Calu3 (cell line): ENCODE data around the gene VOPP1. TPM values are rescaled to one million over a fixed set of nuclear protein-coding genes. Genes with fewer than 3 reads are reported as not detected.

Experiments used
- BruUV-seq: library from RNA; stranded (reverse); fragments of 400-500 nt; replicated peaks from 2 replicates; lab custom pipeline; 2021; lab: Mats Ljungman, UMichigan
- CTCF ChIA-PET: fragments of 300-600 bp; sonication (Branson Sonifier 250); formaldehyde crosslinking; loops from one replicate; lab custom pipeline; 2022; ENCODE audit warnings: antibody characterized with exemption; lab: Charles Lee
- DNase-seq: peaks from one replicate; pipeline ENCODE4 v3.0.0; 2022
- H3K27ac Mint-ChIP-seq: one replicate; pipeline ENCODE4 v1.8.0; 2022; ENCODE audit warnings: mixed read lengths; ENCODE audit not compliant: unreplicated experiment
- H3K27me3 Mint-ChIP-seq: one replicate; pipeline ENCODE4 v1.8.0; 2022; ENCODE audit warnings: mixed read lengths; ENCODE audit not compliant: unreplicated experiment
- H3K36me3 Mint-ChIP-seq: one replicate; pipeline ENCODE4 v1.8.0; 2022; ENCODE audit warnings: mild to moderate bottlenecking, moderate library complexity, mixed read lengths; ENCODE audit not compliant: insufficient read depth, unreplicated experiment
- H3K4me1 Mint-ChIP-seq: one replicate; pipeline ENCODE4 v1.8.0; 2022; ENCODE audit warnings: mild to moderate bottlenecking, low read depth, mixed read lengths; ENCODE audit not compliant: unreplicated experiment
- H3K4me3 Mint-ChIP-seq: one replicate; pipeline ENCODE4 v1.8.0; 2022; ENCODE audit warnings: mild to moderate bottlenecking, low read depth, moderate library complexity, mixed read lengths; ENCODE audit not compliant: unreplicated experiment
- H3K9me3 Mint-ChIP-seq: one replicate; pipeline ENCODE4 v1.8.0; 2022; ENCODE audit warnings: low read depth, mixed read lengths; ENCODE audit not compliant: unreplicated experiment
- intact Hi-C: fragments of 100-400 bp; cut with micrococcal nuclease; formaldehyde crosslinking; loops from one replicate; pipeline ENCODE4 v1.10.0; 2022; ENCODE audit not compliant: unreplicated experiment
- total RNA-seq: library from RNA; stranded (reverse); gene quantifications from 2 replicates; pipeline ENCODE4 v1.2.3, GENCODE V29; 2022
- TF ChIP-seq, protein P1 (sequence below): fragments of 200-600 bp; IDR thresholded peaks from one replicate; pipeline ENCODE4 v1.8.0; 2022; ENCODE audit warnings: antibody characterized with exemption; ENCODE audit not compliant: unreplicated experiment

The VOPP1 gene
- total RNA-seq, 1 experiment from 2014 or later = 128 TPM

DNA sequence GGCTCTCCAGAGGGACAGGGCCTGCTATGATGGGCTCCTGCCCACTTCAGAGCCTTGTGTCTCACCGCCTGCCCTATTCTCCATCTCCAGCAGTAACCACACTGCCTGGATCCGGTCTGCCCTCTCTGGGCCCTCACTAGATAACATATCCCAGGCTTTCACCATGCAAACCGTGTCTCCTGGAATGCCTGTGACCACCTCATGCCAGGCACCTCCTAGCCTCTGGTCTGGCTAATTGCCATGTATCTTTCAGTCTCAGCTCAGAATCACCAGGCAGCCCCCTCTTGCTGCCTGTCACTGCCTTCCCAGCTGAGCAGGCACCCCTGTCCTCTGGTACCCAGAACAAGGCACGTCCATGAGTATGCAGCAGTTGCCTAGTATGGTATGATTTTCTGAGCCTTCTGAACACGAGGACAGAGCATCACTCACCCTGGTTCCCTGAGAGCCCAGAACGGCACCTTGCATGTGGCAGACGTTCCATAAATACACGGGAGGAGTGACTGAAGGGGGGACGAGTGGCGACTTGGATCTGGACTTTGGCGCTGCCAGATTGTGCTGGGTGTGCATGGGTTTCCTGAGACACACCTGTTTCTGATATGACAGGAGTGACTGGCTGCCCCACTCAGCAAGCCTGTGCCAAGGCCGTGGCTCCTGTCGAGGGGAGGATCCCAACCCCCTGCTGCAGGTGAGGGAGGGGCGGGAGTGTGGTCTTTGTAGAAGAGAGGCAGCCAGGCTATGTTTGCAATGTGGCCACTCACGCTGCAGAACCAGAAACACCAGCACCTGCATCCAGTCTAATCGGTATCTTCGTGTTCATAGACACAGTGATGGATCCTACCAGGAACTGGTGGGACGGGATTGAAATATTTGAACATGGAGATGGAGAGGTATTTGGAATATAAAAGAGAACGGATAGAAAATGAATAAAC lies 95.2 kb downstream of the VOPP1 start:
- Mint-ChIP-seq H3K36me3 (no peaks in the 10 kb centered on the region), H3K27ac (no peak overlapping the region), H3K4me1 (no peaks in the 10 kb centered on the region), H3K4me3 (no peak overlapping the region), H3K27me3 (no peaks in the 10 kb centered on the region), H3K9me3 (no peaks in the 10 kb centered on the region)
- TF ChIP-seq, protein P1, sequence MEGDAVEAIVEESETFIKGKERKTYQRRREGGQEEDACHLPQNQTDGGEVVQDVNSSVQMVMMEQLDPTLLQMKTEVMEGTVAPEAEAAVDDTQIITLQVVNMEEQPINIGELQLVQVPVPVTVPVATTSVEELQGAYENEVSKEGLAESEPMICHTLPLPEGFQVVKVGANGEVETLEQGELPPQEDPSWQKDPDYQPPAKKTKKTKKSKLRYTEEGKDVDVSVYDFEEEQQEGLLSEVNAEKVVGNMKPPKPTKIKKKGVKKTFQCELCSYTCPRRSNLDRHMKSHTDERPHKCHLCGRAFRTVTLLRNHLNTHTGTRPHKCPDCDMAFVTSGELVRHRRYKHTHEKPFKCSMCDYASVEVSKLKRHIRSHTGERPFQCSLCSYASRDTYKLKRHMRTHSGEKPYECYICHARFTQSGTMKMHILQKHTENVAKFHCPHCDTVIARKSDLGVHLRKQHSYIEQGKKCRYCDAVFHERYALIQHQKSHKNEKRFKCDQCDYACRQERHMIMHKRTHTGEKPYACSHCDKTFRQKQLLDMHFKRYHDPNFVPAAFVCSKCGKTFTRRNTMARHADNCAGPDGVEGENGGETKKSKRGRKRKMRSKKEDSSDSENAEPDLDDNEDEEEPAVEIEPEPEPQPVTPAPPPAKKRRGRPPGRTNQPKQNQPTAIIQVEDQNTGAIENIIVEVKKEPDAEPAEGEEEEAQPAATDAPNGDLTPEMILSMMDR = no peak
- CTCF ChIA-PET = no interaction called here
- no TSS peak for BruUV-seq
- intact Hi-C loops = no loop called here
- no peak for DNase-seq

DNA sequence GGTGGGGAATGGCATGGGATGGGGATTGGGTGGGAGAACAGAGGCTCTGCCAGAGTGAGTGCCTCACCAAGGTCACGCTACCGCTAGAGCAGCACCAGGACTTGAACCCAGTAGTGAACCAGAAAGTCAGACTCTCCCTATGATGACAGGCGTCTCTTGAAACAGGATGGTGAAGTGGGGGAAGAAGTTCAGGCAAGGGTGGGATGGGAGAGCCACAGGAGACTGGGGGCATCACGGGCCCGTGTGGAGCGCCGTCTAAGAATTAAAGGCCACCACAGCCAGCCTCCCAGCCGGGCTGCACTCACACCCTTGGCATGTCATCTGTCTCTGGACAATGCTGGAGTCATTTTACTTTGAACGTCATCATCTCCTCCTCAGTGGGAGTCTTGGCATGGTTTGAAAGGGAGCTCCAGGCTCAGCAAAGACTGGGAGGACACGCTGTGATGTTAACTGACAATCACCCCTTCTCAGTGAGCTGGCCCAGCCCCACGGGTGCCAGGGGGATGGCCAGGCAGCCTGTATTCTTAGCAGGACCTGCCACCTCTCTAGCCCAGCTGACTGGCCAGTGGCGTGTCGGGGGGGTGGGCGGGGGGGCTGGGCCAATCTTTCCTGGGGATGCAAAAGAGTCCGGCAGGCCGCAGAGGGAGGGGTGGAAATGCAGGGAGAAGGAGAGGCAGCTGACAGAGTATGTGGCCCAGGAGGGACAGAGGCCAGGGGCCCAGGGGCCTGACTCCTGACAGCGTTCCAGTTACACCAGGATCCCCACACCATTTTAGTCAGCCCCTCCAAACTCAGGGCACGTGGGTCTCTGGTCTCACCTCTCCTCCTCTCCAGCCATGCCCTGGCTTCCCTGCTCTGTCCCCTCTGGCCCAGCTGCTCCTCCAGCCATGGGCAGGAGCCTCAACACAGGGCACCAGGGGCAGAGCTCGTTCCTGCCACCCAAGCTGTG lies 96.2 kb downstream of the VOPP1 start:
- Mint-ChIP-seq H3K36me3 (no peaks in the 10 kb centered on the region), H3K4me1 (no peaks in the 10 kb centered on the region), H3K4me3 (no peak overlapping the region), H3K27me3 (no peaks in the 10 kb centered on the region), H3K9me3 (no peaks in the 10 kb centered on the region), H3K27ac (no peak overlapping the region)
- DNase-seq = no peak
- TF ChIP-seq, protein P1 = no peak
- BruUV-seq = no TSS peak
- CTCF ChIA-PET = no interaction called here
- intact Hi-C loops = no loop called here

DNA sequence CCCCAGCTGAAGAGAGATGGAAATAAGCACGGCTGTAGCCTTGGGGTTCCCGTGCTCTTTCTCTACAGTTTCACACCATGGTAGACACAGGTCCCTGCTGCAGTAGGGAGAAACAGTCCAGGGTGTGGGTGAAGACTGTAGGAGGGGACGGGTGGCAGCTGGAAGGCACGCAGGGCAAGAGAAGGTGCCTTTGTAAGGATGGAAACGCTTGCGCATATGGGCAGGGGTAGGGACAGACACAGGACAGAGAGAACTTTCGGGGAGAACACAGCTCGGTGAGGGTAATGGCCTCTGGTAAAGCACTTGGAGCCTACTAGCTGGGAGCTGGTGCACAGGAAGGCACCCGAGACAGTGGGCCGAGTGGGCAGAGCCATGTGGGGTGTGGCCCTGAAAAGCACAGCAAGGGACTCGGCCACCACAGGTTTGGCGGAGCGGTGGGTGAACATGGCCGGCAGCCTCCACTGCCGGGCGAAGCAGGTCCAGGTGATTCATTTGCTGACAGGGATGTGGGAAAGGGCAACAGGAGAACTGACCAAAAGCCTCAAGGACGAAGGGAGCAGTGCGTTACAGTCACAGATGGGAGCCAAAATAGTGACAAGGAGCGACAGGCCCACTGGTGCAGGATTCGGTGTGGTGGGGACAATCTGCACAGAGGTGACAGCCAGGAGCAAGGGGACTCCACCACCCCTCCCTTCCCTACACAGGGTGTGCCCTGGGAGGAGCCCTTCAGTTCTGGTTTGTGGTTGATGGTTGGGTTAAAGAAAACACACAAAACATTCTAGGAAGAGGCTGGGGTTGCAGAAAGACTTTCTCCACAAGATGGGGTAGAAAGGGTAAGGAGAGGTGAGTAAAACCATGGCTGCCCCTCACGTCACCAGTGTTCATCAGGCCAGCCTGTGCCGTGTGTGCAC lies 97.1 kb downstream of the VOPP1 start:
- Mint-ChIP-seq H3K4me1 (no peaks in the 10 kb centered on the region), H3K4me3 (no peak overlapping the region), H3K27me3 (no peaks in the 10 kb centered on the region), H3K36me3 (no peaks in the 10 kb centered on the region), H3K9me3 (no peaks in the 10 kb centered on the region), H3K27ac (no peak overlapping the region)
- no TSS peak for BruUV-seq
- intact Hi-C loops = no loop called here
- CTCF ChIA-PET = no interaction called here
- DNase-seq = no peak
- TF ChIP-seq, protein P1 = no peak

DNA sequence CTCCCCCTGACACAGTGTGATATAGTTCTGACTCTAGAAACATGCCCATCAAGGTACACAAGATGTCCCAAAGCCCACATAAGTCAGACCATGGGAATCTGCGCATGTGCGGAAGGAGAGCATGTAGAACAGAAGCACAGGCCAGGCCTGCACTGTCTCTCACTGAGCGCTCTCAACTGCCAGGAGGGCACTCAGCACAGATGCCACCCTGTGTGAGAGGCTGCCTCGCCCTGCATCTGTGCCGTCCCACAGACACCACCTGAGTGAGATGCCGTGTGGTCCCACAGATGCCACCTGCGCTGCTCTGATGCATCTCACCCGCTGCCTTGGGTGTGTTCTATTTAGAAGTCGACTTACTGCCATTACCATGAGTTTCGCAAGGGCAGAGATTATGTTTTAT lies 98.4 kb downstream of the VOPP1 start:
- no peak for DNase-seq
- no TSS peak for BruUV-seq
- intact Hi-C loops = no loop called here
- Mint-ChIP-seq H3K27ac (no peak overlapping the region), H3K4me3 (no peak overlapping the region), H3K36me3 (no peaks in the 10 kb centered on the region), H3K27me3 (no peaks in the 10 kb centered on the region), H3K9me3 (no peaks in the 10 kb centered on the region), H3K4me1 (no peaks in the 10 kb centered on the region)
- CTCF ChIA-PET = no interaction called here
- TF ChIP-seq, protein P1 = no peak
